Measurements from ENCODE around the gene KCNQ1.

Gene KCNQ1

GRCh38 chr11:2805388-2806056 is 360.7 kb downstream of the KCNQ1 start:
- no peak for DNase-seq

GRCh38 chr11:2806351-2807024 is 361.7 kb downstream of the KCNQ1 start:
- DNase-seq: no peak

GRCh38 chr11:2807025-2807681 is 362.3 kb downstream of the KCNQ1 start:
- no peak for DNase-seq

- no peak for DNase-seq
Measured at GRCh38 chr11:2807801-2808241, 363.0 kb downstream of the KCNQ1 start.

GRCh38 chr11:2808850-2809846 is 364.3 kb downstream of the KCNQ1 start:
- peak; percentile 39 for DNase-seq

GRCh38 chr11:2809854-2810253 is 365.0 kb downstream of the KCNQ1 start:
- DNase-seq: no peak

GRCh38 chr11:2810411-2811205 is 365.8 kb downstream of the KCNQ1 start:
- DNase-seq: no peak

- no peak for DNase-seq
Measured at GRCh38 chr11:2811206-2812091, 366.6 kb downstream of the KCNQ1 start.

- DNase-seq: no peak
Measured at GRCh38 chr11:2812371-2812991, 367.7 kb downstream of the KCNQ1 start.

GRCh38 chr11:2813141-2813908 is 368.5 kb downstream of the KCNQ1 start:
- DNase-seq: peak; percentile 37

- no peak for DNase-seq
Measured at GRCh38 chr11:2813968-2814367, 369.2 kb downstream of the KCNQ1 start.

GRCh38 chr11:2814751-2815150 is 369.9 kb downstream of the KCNQ1 start:
- no peak for DNase-seq

- no peak for DNase-seq
Measured at GRCh38 chr11:2815762-2816496, 371.1 kb downstream of the KCNQ1 start.

GRCh38 chr11:2816523-2816922 is 371.7 kb downstream of the KCNQ1 start:
- DNase-seq: no peak

GRCh38 chr11:2816941-2817421 is 372.2 kb downstream of the KCNQ1 start:
- DNase-seq: no peak

GRCh38 chr11:2817431-2817830 is 372.6 kb downstream of the KCNQ1 start:
- DNase-seq: no peak

GRCh38 chr11:2818021-2818420 is 373.2 kb downstream of the KCNQ1 start:
- DNase-seq: no peak

GRCh38 chr11:2818503-2818902 is 373.7 kb downstream of the KCNQ1 start:
- no peak for DNase-seq

- DNase-seq: no peak
Measured at GRCh38 chr11:2819316-2819715, 374.5 kb downstream of the KCNQ1 start.

Measured in stimulated activated CD8-positive, alpha-beta memory T cell treated with anti-CD3 and anti-CD28 coated beads, Interleukin-4, amount 100 ng/mL, for 48 hours (primary cell).